ENCODE measurements around the gene SLC66A1. TPM values are rescaled to one million over a fixed set of nuclear protein-coding genes. Genes with fewer than 3 reads are reported as not detected.

Gene SLC66A1
- total and polyA plus RNA-seq, 2 of the 13 experiments (the other 11 are each of a cell fraction or from before 2014, with no cell fraction given) = 15.4 to 18.9 TPM

- TF ChIP-seq JUNB (CRISPR knock-in tag; IDR thresholded peaks at IDR 0.05; ENCODE audit: borderline replicate concordance) (no peak), ZFP91 (CRISPR knock-in tag; IDR thresholded peaks at IDR 0.05; ENCODE audit: borderline replicate concordance) (0 out of 2 replicates have a peak, but pooled peaks have one; percentile 23), NONO (IDR thresholded peaks at IDR 0.05) (no peak), NONO (CRISPR knock-in tag; conservative IDR thresholded peaks at IDR 0.05) (no peak), HOXA7 (CRISPR knock-in tag; IDR thresholded peaks at IDR 0.05) (no peak)
- 98% methylated on average over 23 of the region's 27 CpGs for WGBS (ENCODE audit: low lambda C conversion rate)
- H3K9ac ChIP-seq (ENCODE audit: insufficient read depth, low read depth, low read length) = no peak overlapping the region
- no peaks in the 10 kb centered on the region for H3K9me3 ChIP-seq (ENCODE audit: low read length)
- no peaks in the 10 kb centered on the region for H3K27me3 ChIP-seq (ENCODE audit: control insufficient read depth in 1 of 2, insufficient read depth in 2 of 2, low read length in 2 of 2)
- CTCF ChIA-PET (ENCODE audit: low intra/inter-chr PET ratio, low total read pairs) = interaction anchor here (1.2 to 1.4 kb wide), 3 partner anchors 45 to 312 kb away, joined by 3 to 4 read pairs (median 4); no protein-coding TSS in a partner anchor
- DNase-seq (ENCODE audit: low spot score) (no peak), FAIRE-seq (no peak), ATAC-seq (no peak)
- in situ Hi-C loops (cut with HindIII; ENCODE audit: extremely low pct_ligation_motif_present, low pct_unique_long_range_greater_than_20kb) (loop anchor here (5.0 kb wide), 2 partner anchors 45 to 305 kb away; no protein-coding TSS in a partner anchor), intact Hi-C loops (cut with micrococcal nuclease; ENCODE audit: unreplicated experiment) (no loop called here)
- H4K20me1 ChIP-seq (ENCODE audit: insufficient read depth, low read length) = no peaks in the 10 kb centered on the region
- POLR2A ChIA-PET = no interaction called here
- no peak overlapping the region for H3K4me3 ChIP-seq (replicated peaks in 1 of 3; ENCODE audit: insufficient read depth in 1 of 3, low read depth in 2 of 3, low read length in 3 of 3)
- H3K4me1 ChIP-seq (ENCODE audit: insufficient read depth, low read length) = peaks cover 28% of the 10 kb centered on the region
- peaks cover 26 to 30% of the 10 kb centered on the region in 2 experiments; a peak in 4 of 5 replicates for H3K36me3 ChIP-seq (replicated peaks in 1 of 2; ENCODE audit: control insufficient read depth in 1 of 2, insufficient read depth in 2 of 2, low read length in 2 of 2)
- no peaks in the 10 kb centered on the region for H3K79me2 ChIP-seq (ENCODE audit: insufficient read depth, low read length)
- H3K27ac ChIP-seq (ENCODE audit: extremely low read length, insufficient read depth, low read length) = no peak overlapping the region
- no peak overlapping the region for H3K4me2 ChIP-seq (ENCODE audit: low read depth, low read length)
- no TSS peak for BruUV-seq (replicated peaks)
- H2AFZ ChIP-seq (ENCODE audit: low read length) = no peak overlapping the region
Measured at GRCh38 chr1:19342062-19342750, 30.1 kb downstream of the SLC66A1 start.

All from HepG2 (cell line).